Neutrophil (primary cell): ENCODE data around the gene EYA2.

Experiments used
- H3K27ac ChIP-seq: fragments of 200-600 bp; sonication (generic); 2 replicates; pipeline ENCODE4 v1.5.1; 2016; ENCODE audit warnings: mild to moderate bottlenecking, moderate library complexity
- H3K27me3 ChIP-seq: fragments of 200-600 bp; sonication (generic); 2 replicates; pipeline ENCODE4 v1.6.0; 2016; ENCODE audit warnings: mild to moderate bottlenecking
- H3K36me3 ChIP-seq: fragments of 200-600 bp; sonication (generic); 2 replicates; pipeline ENCODE4 v1.5.1; 2017
- H3K4me1 ChIP-seq, 2 experiments: fragments of 200-600 bp in 1 of 2; sonication (generic) in 1 of 2; 1 replicate in 1 of 2; 2 replicates in 1 of 2; pipeline versions ENCODE4 v1.5.1 to v1.6.1; 2013 to 2016; ENCODE audit warnings: low read depth in 1 of 2, low read length in 1 of 2, mild to moderate bottlenecking in 1 of 2, moderate library complexity in 1 of 2; ENCODE audit not compliant: control insufficient read depth in 1 of 2, insufficient read depth in 1 of 2
- H3K4me3 ChIP-seq, 2 experiments: fragments of 200-600 bp in 1 of 2; sonication (generic) in 1 of 2; 1 replicate in 1 of 2; 2 replicates in 1 of 2; pipeline ENCODE4 v1.5.1; 2013 to 2016; ENCODE audit warnings: low read depth in 1 of 2, low read length in 1 of 2, mild to moderate bottlenecking in 1 of 2, moderate library complexity in 1 of 2
- H3K9me3 ChIP-seq: fragments of 200-600 bp; sonication (generic); 2 replicates; pipeline ENCODE4 v1.5.1; 2016
- TF ChIP-seq, protein P1 (sequence below): fragments of 200-600 bp; sonication (generic); IDR thresholded peaks from 2 replicates; pipeline ENCODE4 v1.5.1; 2016; ENCODE audit warnings: antibody characterized with exemption

The EYA2 gene

DNA sequence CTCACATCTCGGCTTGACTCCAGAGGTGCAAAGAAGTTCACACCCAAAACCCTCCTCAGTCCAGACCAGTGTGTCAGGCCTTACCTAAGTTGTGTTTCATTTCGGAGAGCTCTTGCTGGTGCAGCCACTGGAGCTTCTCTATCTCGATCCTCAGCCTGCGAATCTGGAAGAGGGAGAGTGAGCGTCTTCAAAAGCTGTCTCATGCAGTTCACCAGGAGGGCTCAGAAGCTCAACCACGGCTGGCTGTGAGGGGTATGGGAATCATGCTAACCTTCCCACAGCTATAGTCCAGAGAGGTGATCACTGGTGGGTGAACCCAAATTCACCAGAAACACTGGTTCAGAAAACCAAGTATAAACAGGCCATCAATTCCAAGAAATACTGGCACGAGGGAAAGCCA, 332.5 kb downstream of the EYA2 start:
- Histone ChIP-seq H3K36me3 (peaks cover 97% of the 10 kb centered on the region), H3K4me1 (no peaks in the 10 kb centered on the region), H3K9me3 (no peaks in the 10 kb centered on the region), H3K27me3 (no peaks in the 10 kb centered on the region), H3K4me3 (no peak overlapping the region), H3K27ac (no peak overlapping the region)
- TF ChIP-seq, protein P1, sequence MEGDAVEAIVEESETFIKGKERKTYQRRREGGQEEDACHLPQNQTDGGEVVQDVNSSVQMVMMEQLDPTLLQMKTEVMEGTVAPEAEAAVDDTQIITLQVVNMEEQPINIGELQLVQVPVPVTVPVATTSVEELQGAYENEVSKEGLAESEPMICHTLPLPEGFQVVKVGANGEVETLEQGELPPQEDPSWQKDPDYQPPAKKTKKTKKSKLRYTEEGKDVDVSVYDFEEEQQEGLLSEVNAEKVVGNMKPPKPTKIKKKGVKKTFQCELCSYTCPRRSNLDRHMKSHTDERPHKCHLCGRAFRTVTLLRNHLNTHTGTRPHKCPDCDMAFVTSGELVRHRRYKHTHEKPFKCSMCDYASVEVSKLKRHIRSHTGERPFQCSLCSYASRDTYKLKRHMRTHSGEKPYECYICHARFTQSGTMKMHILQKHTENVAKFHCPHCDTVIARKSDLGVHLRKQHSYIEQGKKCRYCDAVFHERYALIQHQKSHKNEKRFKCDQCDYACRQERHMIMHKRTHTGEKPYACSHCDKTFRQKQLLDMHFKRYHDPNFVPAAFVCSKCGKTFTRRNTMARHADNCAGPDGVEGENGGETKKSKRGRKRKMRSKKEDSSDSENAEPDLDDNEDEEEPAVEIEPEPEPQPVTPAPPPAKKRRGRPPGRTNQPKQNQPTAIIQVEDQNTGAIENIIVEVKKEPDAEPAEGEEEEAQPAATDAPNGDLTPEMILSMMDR, result no peak

DNA sequence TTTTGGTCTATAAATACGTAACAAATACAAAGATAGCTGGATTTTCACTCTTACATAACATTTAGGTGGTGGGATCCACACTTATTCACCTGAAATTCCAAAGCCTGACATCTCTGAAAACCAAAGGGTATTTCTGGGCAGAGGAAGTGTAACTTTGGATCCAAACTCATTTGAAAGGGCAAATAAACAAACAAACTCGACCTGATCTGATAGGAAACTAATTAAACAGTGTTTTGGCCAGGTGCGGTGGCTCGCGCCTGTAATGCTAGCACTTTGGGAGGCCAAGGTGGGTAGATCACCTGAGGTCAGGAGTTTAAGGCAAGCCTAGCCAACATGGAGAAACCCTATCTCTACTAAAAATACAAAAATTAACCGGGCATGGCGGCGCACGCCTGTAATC, 332.9 kb downstream of the EYA2 start:
- H3K36me3 ChIP-seq, result peaks cover 94% of the 10 kb centered on the region
- TF ChIP-seq, protein P1, result no peak
- H3K27ac ChIP-seq, result no peak overlapping the region
- H3K4me1 ChIP-seq, result no peaks in the 10 kb centered on the region
- no peaks in the 10 kb centered on the region for H3K27me3 ChIP-seq
- H3K4me3 ChIP-seq, result no peak overlapping the region
- H3K9me3 ChIP-seq, result no peaks in the 10 kb centered on the region

DNA sequence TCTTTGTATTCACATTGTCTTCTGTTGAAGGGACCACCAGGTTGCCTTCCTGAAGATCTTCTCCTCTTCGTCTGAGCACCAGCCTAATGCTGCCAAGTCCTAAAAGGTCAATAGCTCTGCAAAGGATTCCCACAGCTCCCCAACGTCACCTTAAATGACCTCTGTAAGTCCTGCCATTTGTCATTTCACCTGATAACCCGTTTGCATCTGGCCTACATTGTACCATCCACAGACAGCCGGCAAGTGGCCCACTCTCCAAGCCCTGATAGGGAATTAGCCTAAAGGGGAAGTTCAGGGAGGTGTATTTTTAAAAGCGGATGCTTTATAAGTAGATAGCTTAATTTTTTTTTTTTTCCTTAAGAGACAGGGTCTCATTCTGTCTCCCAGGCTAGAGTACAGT, 334.0 kb downstream of the EYA2 start:
- Histone ChIP-seq H3K27ac (no peak overlapping the region), H3K4me3 (no peak overlapping the region), H3K36me3 (peaks cover 89% of the 10 kb centered on the region), H3K27me3 (no peaks in the 10 kb centered on the region), H3K9me3 (no peaks in the 10 kb centered on the region), H3K4me1 (no peaks in the 10 kb centered on the region)
- TF ChIP-seq, protein P1, result no peak

DNA sequence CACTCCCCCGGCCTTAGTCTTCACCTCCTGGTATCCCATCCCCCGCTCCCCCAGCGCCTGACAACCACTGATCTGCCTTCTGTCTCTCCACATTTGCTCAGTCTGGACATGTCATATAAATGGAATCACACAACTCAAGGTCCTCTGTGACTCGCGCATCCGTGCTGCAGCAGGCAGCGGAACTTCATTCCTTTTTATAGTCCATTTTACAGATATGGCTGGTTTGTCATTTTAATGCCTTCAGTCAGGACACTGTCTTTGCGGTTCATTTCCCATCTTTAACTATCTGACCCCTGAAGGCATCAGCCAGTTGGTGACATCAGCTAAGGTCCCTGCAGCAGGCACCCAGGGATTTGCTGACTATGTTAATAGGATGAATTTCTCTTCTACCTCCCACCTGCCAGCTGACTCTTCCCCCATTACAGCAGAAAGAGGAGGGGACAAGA, 336.2 kb downstream of the EYA2 start:
- H3K4me3 ChIP-seq, result no peak overlapping the region
- no peaks in the 10 kb centered on the region for H3K4me1 ChIP-seq
- no peak overlapping the region for H3K27ac ChIP-seq
- H3K9me3 ChIP-seq, result no peaks in the 10 kb centered on the region
- peaks cover 89% of the 10 kb centered on the region for H3K36me3 ChIP-seq
- TF ChIP-seq, protein P1, result no peak
- H3K27me3 ChIP-seq, result no peaks in the 10 kb centered on the region

DNA sequence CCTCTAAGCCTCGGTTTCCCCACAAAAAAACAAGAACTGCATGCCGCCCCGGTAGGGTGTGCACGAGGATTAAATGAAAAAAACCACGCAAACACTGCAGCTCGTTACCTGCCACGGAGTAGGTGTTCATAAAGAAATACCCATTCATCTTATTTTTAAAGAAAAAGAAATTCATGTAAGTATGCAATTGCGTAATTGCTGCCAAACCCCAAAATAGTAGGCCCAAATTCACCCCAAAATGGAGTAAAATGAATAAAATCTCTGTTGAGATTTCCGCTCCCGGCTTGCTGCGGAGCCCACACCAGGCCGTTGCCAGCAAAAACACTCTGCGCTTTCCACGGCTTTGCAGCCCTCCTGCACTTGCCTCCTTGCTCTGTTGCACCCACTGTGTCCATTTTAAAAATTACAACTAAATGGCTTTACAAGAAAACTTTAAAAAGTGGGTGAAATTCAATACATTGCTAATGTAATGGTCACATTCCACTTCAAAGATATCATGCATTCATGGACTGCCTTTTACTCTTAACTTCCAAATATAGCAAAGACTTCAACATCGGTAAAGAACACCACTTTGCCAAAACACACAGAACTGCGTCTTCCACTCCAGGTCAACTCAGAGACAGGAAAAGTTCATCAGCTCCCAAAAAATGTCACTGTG, 336.9 kb downstream of the EYA2 start:
- H3K27me3 ChIP-seq, result no peaks in the 10 kb centered on the region
- H3K36me3 ChIP-seq, result peaks cover 89% of the 10 kb centered on the region
- H3K4me3 ChIP-seq, result no peak overlapping the region
- TF ChIP-seq, protein P1, result no peak
- no peaks in the 10 kb centered on the region for H3K9me3 ChIP-seq
- H3K4me1 ChIP-seq, result no peaks in the 10 kb centered on the region
- H3K27ac ChIP-seq, result no peak overlapping the region

DNA sequence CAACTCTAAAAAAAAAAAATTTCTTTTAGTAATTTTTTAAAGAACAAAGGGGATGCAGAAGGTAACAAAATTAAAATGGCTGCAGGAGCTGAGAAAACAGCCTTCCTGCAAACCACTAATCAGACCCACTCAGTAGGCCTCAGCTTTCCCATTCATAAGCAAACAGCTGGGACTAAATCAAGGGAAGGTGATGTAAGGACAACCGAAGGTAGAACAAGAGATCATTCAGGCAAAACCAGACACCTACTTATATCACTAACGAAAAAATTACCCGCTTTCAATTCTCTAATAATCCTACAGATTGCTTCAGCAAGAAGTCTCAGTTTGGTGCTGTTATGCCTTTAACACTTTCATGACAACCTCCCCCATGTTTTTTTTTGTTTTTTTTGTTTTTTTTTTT, 337.9 kb downstream of the EYA2 start:
- peaks cover 87% of the 10 kb centered on the region for H3K36me3 ChIP-seq
- H3K27me3 ChIP-seq, result no peaks in the 10 kb centered on the region
- H3K4me3 ChIP-seq, result no peak overlapping the region
- TF ChIP-seq, protein P1, result no peak
- no peak overlapping the region for H3K27ac ChIP-seq
- H3K9me3 ChIP-seq, result no peaks in the 10 kb centered on the region
- no peaks in the 10 kb centered on the region for H3K4me1 ChIP-seq
